HepG2 (cell line): ENCODE measurements around the gene SECISBP2L.

Experiments
- CTCF ChIP-seq: sonication (generic); formaldehyde crosslinking; IDR thresholded peaks from 2 replicates; pipeline ENCODE4 v1.5.0; 2020; ENCODE audit warnings: mild to moderate bottlenecking, missing genetic modification reagents, moderate library complexity
- ELF1 ChIP-seq: sonication (generic); formaldehyde crosslinking; IDR thresholded peaks from 2 replicates; pipeline ENCODE4 v1.4.0; 2020; ENCODE audit warnings: missing genetic modification reagents
- JUND ChIP-seq: sonication (generic); formaldehyde crosslinking; IDR thresholded peaks from 2 replicates; pipeline ENCODE4 v1.8.0; 2022; ENCODE audit warnings: mild to moderate bottlenecking, missing genetic modification reagents
- MAFK ChIP-seq, 2 experiments: IDR thresholded peaks in 1 of 2; conservative IDR thresholded peaks in 1 of 2; 2 replicates each; pipeline ENCODE4 v1.6.1; 2011; ENCODE audit warnings: improper control_type of control experiment in 2 of 2, low read length in 2 of 2
- PAX8 ChIP-seq: sonication (generic); formaldehyde crosslinking; IDR thresholded peaks from 2 replicates; pipeline ENCODE4 v1.8.0; 2022; ENCODE audit warnings: mild to moderate bottlenecking, missing genetic modification reagents, borderline replicate concordance
- PBX3 ChIP-seq: sonication (generic); formaldehyde crosslinking; IDR thresholded peaks from 2 replicates; pipeline ENCODE4 v1.8.1; 2023; ENCODE audit warnings: missing genetic modification reagents, inconsistent platforms, borderline replicate concordance
- SUZ12 ChIP-seq: fragments of 150-350 bp; IDR thresholded peaks from 2 replicates; pipeline ENCODE4 v1.6.1; 2014; ENCODE audit warnings: low read depth, low read length
- TAF1 ChIP-seq: sonication (generic); formaldehyde crosslinking; IDR thresholded peaks from 2 replicates; pipeline ENCODE4 v1.4.0; 2020; ENCODE audit warnings: missing genetic modification reagents
- TAF15 ChIP-seq: fragments of 200-400 bp; formaldehyde crosslinking; IDR thresholded peaks from one replicate; pipeline ENCODE4 v1.6.1; 2018; ENCODE audit warnings: mild to moderate bottlenecking, low read depth, low read length; ENCODE audit not compliant: poor library complexity, severe bottlenecking
- TCF12 ChIP-seq, 2 experiments: fragments of 450-650 bp in 1 of 2; sonication (generic) in 1 of 2; formaldehyde crosslinking in 1 of 2; IDR thresholded peaks; 2 replicates each; pipeline versions ENCODE4 v1.6.1 to v1.8.0; 2017 to 2022; ENCODE audit warnings: antibody characterized with exemption in 1 of 2, mild to moderate bottlenecking in 1 of 2, missing genetic modification reagents in 1 of 2, moderate library complexity in 1 of 2
- ZSCAN12 ChIP-seq: sonication (generic); formaldehyde crosslinking; IDR thresholded peaks from 2 replicates; pipeline ENCODE4 v1.9.0; 2021; ENCODE audit warnings: mild to moderate bottlenecking, missing genetic modification reagents

GRCh38 chr15:48996276-48996675 lies 50.0 kb downstream of the SECISBP2L start:
- no peak for TF ChIP-seq TCF12 (IDR thresholded peaks at IDR 0.05)
- no peak for TF ChIP-seq TCF12 (CRISPR knock-in tag; IDR thresholded peaks at IDR 0.05)
- TF ChIP-seq PBX3 (CRISPR knock-in tag), result no peak
- no peak for TF ChIP-seq TAF15
- TF ChIP-seq ZSCAN12 (CRISPR knock-in tag), result no peak
- no peak for TF ChIP-seq MAFK (conservative IDR thresholded peaks at IDR 0.05 in 1 of 2, IDR thresholded peaks at IDR 0.05 in 1 of 2; ENCODE audit: low read length in 2 of 2)
- no peak for TF ChIP-seq CTCF (CRISPR knock-in tag)
- no peak for TF ChIP-seq SUZ12
- TF ChIP-seq ELF1 (CRISPR knock-in tag), result no peak
- TF ChIP-seq PAX8 (CRISPR knock-in tag), result no peak
- TF ChIP-seq JUND (CRISPR knock-in tag), result no peak
- no peak for TF ChIP-seq TAF1
